HepG2 (cell line): ENCODE results near the gene AP5B1. TPM values are rescaled to one million over a fixed set of nuclear protein-coding genes. Genes with fewer than 3 reads are reported as not detected.

ENCODE experiments used
- ATAC-seq: fragments of 200-7000 bp; cut with Tn5 transposase; 3 replicates; pipeline ENCODE4 v1.9.1; 2020; ENCODE audit warnings: mild to moderate bottlenecking, moderate library complexity
- BruUV-seq: library from RNA; stranded (reverse); fragments of 400-500 nt; replicated peaks from 2 replicates; lab custom pipeline; 2021; lab: Mats Ljungman, UMichigan
- CTCF ChIA-PET: fragments of 300-600 bp; formaldehyde crosslinking; extraction: SDS; loops from one replicate; lab custom pipeline; 2021; ENCODE audit warnings: low total read pairs, inconsistent platforms, low intra/inter-chr PET ratio; lab: Yijun Ruan, JAX
- POLR2A ChIA-PET: fragments of 350-600 bp; sonication (Branson Sonifier 250); formaldehyde crosslinking; loops from one replicate; lab custom pipeline; 2020; ENCODE audit warnings: antibody characterized with exemption, inconsistent platforms; lab: Yijun Ruan, JAX
- DNase-seq: peaks from one replicate; pipeline ENCODE4 v3.0.0-alpha.2; 2015; ENCODE audit warnings: low spot score
- FAIRE-seq: peaks from 3 replicates; lab custom pipeline; 2011; peaks lifted over from hg19 to GRCh38; lab: Jason Lieb, UNC
- H2AFZ ChIP-seq: one replicate; pipeline ENCODE4 v1.6.1; 2011; ENCODE audit warnings: low read length, inconsistent platforms
- H3K27ac ChIP-seq: fragments of 300-600 bp; 3 replicates; pipeline ENCODE4 v1.8.0; 2011; ENCODE audit warnings: mixed run types, mild to moderate bottlenecking, mixed read lengths, low read length, inconsistent platforms; ENCODE audit not compliant: insufficient read depth; ENCODE audit errors: extremely low read length
- H3K27me3 ChIP-seq, 2 experiments: fragments of 200-600 bp in 1 of 2; 2 replicates in 1 of 2; 3 replicates in 1 of 2; pipeline versions ENCODE4 v1.6.0 to v1.8.0; 2011; ENCODE audit warnings: low read length in 2 of 2, mild to moderate bottlenecking in 2 of 2, moderate library complexity in 2 of 2, inconsistent platforms in 1 of 2; ENCODE audit not compliant: insufficient read depth in 2 of 2, control insufficient read depth in 1 of 2
- H3K36me3 ChIP-seq, 2 experiments: fragments of 200-600 bp in 1 of 2; replicated peaks in 1 of 2; 2 replicates in 1 of 2; 3 replicates in 1 of 2; pipeline versions ENCODE4 v1.5.1 to v1.8.0; 2011; ENCODE audit warnings: low read length in 2 of 2, inconsistent platforms in 1 of 2; ENCODE audit not compliant: insufficient read depth in 2 of 2, control insufficient read depth in 1 of 2
- H3K4me1 ChIP-seq: 2 replicates; pipeline ENCODE4 v1.5.1; 2012; ENCODE audit warnings: low read length, inconsistent platforms; ENCODE audit not compliant: insufficient read depth
- H3K4me2 ChIP-seq: 2 replicates; pipeline ENCODE4 v1.6.0; 2011; ENCODE audit warnings: low read depth, low read length, inconsistent platforms
- H3K4me3 ChIP-seq, 3 experiments: fragments of 200-600 bp in 1 of 3; sonication (generic), shearing (Covaris generic) in 1 of 3; replicated peaks in 1 of 3; 2 replicates each; pipeline ENCODE4 v1.5.1; 2011 to 2016; ENCODE audit warnings: low read length in 3 of 3, inconsistent platforms in 2 of 3, low read depth in 2 of 3, mild to moderate bottlenecking in 2 of 3, control low read depth in 1 of 3, mixed read lengths in 1 of 3; ENCODE audit not compliant: insufficient read depth in 1 of 3
- H3K79me2 ChIP-seq: one replicate; pipeline ENCODE4 v1.6.1; 2011; ENCODE audit warnings: low read length, inconsistent platforms; ENCODE audit not compliant: insufficient read depth
- H3K9ac ChIP-seq: 2 replicates; pipeline ENCODE4 v1.6.0; 2011; ENCODE audit warnings: mild to moderate bottlenecking, low read depth, low read length, inconsistent platforms; ENCODE audit not compliant: insufficient read depth
- H3K9me3 ChIP-seq: 2 replicates; pipeline ENCODE4 v1.5.1; 2012; ENCODE audit warnings: mild to moderate bottlenecking, low read length
- H4K20me1 ChIP-seq: 2 replicates; pipeline ENCODE4 v1.6.0; 2011; ENCODE audit warnings: inconsistent platforms, mild to moderate bottlenecking, low read length, moderate library complexity; ENCODE audit not compliant: insufficient read depth
- CREBL2 ChIP-seq: sonication (generic); formaldehyde crosslinking; IDR thresholded peaks from 2 replicates; pipeline ENCODE4 v1.8.1; 2023; ENCODE audit warnings: missing genetic modification reagents, mild to moderate bottlenecking, borderline replicate concordance
- EEA1 ChIP-seq: sonication (generic); formaldehyde crosslinking; IDR thresholded peaks from 2 replicates; pipeline ENCODE4 v1.5.1; 2020; ENCODE audit warnings: mild to moderate bottlenecking, missing genetic modification reagents, borderline replicate concordance
- ISX ChIP-seq: sonication (generic); formaldehyde crosslinking; conservative IDR thresholded peaks from 2 replicates; pipeline ENCODE4 v1.5.0; 2020; ENCODE audit warnings: missing genetic modification reagents
- PAF1 ChIP-seq: IDR thresholded peaks from 2 replicates; pipeline ENCODE4 v1.6.1; 2016; ENCODE audit warnings: missing genetic modification reagents, missing compliant biosample characterization
- REXO4 ChIP-seq: sonication (generic); formaldehyde crosslinking; IDR thresholded peaks from 2 replicates; pipeline ENCODE4 v1.8.0; 2022; ENCODE audit warnings: missing genetic modification reagents, mild to moderate bottlenecking, borderline replicate concordance
- TFDP1 ChIP-seq: IDR thresholded peaks from 2 replicates; pipeline ENCODE4 v1.6.1; 2016; ENCODE audit warnings: missing compliant biosample characterization, missing genetic modification reagents, borderline replicate concordance
- ZBTB4 ChIP-seq: sonication (generic); formaldehyde crosslinking; IDR thresholded peaks from 2 replicates; pipeline ENCODE4 v1.4.0; 2020; ENCODE audit warnings: missing genetic modification reagents, mild to moderate bottlenecking, borderline replicate concordance
- ZNF10 ChIP-seq: sonication (generic); formaldehyde crosslinking; IDR thresholded peaks from 2 replicates; pipeline ENCODE4 v1.4.0; 2020; ENCODE audit warnings: mild to moderate bottlenecking, low read depth, missing genetic modification reagents, borderline replicate concordance
- ZNF362 ChIP-seq: sonication (generic); formaldehyde crosslinking; IDR thresholded peaks from 2 replicates; pipeline ENCODE4 v1.4.0; 2020; ENCODE audit warnings: missing genetic modification reagents, mild to moderate bottlenecking, borderline replicate concordance
- ZNF761 ChIP-seq: sonication (generic); formaldehyde crosslinking; conservative IDR thresholded peaks from 2 replicates; pipeline ENCODE4 v1.4.0; 2020; ENCODE audit warnings: mild to moderate bottlenecking, missing genetic modification reagents
- ZSCAN22 ChIP-seq: sonication (generic); formaldehyde crosslinking; IDR thresholded peaks from 2 replicates; pipeline ENCODE4 v1.4.0; 2020; ENCODE audit warnings: mild to moderate bottlenecking, missing genetic modification reagents
- WGBS: methylation state at CpG from one replicate; pipeline ENCODE4 v1.1.6; 2017; ENCODE audit warnings: low lambda C conversion rate; 5-methylcytosine and 5-hydroxymethylcytosine counted together
- in situ Hi-C: cut with HindIII; loops from 2 replicates; pipeline ENCODE4 v1.10.0; 2017; ENCODE audit warnings: low pct_unique_long_range_greater_than_20kb; ENCODE audit not compliant: extremely low pct_ligation_motif_present
- intact Hi-C: fragments of 100-400 bp; cut with micrococcal nuclease; formaldehyde crosslinking; loops from one replicate; pipeline ENCODE4 v1.10.0; 2022; ENCODE audit not compliant: unreplicated experiment
- polyA plus RNA-seq, 8 experiments: library from polyadenylated mRNA; depleted of rRNA in 3 of 8; stranded (reverse) in 7 of 8; unstranded in 1 of 8; fragments of >200 nt; fragmentation: Illumina TruSeq in 4 of 8; extraction: Trizol in 4 of 8; gene quantifications; 2 replicates each; pipeline versions ENCODE4 v1.2.1 to v1.2.3, GENCODE V29; 2011 to 2016; ENCODE audit warnings: low read depth in 4 of 8, missing spikeins in 1 of 8, mixed read lengths in 1 of 8; ENCODE audit not compliant: insufficient read depth in 1 of 8
- total RNA-seq, 5 experiments: library from RNA; depleted of rRNA; stranded (reverse); fragments of >200 nt; fragmentation: Illumina TruSeq; extraction: Trizol; gene quantifications; 2 replicates each; pipeline ENCODE4 v1.2.3, GENCODE V29; 2016; ENCODE audit warnings: low read depth in 1 of 5

Gene AP5B1
- total and polyA plus RNA-seq, 2 of the 13 experiments (the other 11 are each of a cell fraction or from before 2014, with no cell fraction given): 1.7 to 4.4 TPM

GRCh38 chr11:65797711-65798110 is 16.9 kb upstream of the AP5B1 start:
- H3K9me3 ChIP-seq: no peaks in the 10 kb centered on the region
- POLR2A ChIA-PET: no interaction called here
- ATAC-seq (no peak), DNase-seq (no peak), FAIRE-seq (no peak)
- no peak overlapping the region for H3K9ac ChIP-seq
- no peaks in the 10 kb centered on the region for H4K20me1 ChIP-seq
- no peak overlapping the region for H2AFZ ChIP-seq
- H3K36me3 ChIP-seq: no peaks in the 10 kb centered on the region
- intact Hi-C loops (no loop called here), in situ Hi-C loops (no loop called here)
- no peaks in the 10 kb centered on the region for H3K79me2 ChIP-seq
- WGBS: 28% methylated on average over 3 of the region's 13 CpGs
- H3K27me3 ChIP-seq: peaks cover 12 to 65% of the 10 kb centered on the region in 2 experiments
- TF ChIP-seq ZNF761 (CRISPR knock-in tag) (no peak), ISX (no peak), ZBTB4 (CRISPR knock-in tag) (no peak), EEA1 (CRISPR knock-in tag) (no peak), TFDP1 (no peak), PAF1 (CRISPR knock-in tag) (no peak), REXO4 (no peak), ZNF10 (CRISPR knock-in tag) (no peak), ZNF362 (CRISPR knock-in tag) (no peak), ZSCAN22 (CRISPR knock-in tag) (no peak), CREBL2 (no peak)
- CTCF ChIA-PET: no interaction called here
- H3K4me3 ChIP-seq: no peak overlapping the region
- H3K4me1 ChIP-seq: peaks cover 19% of the 10 kb centered on the region
- H3K4me2 ChIP-seq: no peak overlapping the region
- no peak overlapping the region for H3K27ac ChIP-seq
- BruUV-seq: no TSS peak
